ENCODE data around the gene TTC39C.
A peak's percentile ranks its signal among the peaks of the same experiment; 100 is the strongest.
"Not testable (repeated sequence)": the region's sequence is repeated elsewhere in the genome, so short reads cannot be mapped to it uniquely, and the experiment has no call there.

The TTC39C gene

GRCh38 chr18:24138789-24139616, 124.4 kb downstream of the TTC39C start, which contains the start of gene CABYR:
TSS of gene CABYR (plus strand) at chr18:24139062. CDS start at chr18:24143115, 4,053 bp downstream.
- DNase-seq, result peak; percentile 91 to 94

- no peak for DNase-seq
Observed at GRCh38 chr18:24140697-24141096, 126.1 kb downstream of the TTC39C start.

- DNase-seq, result no peak
Observed at GRCh38 chr18:24142376-24142775, 127.8 kb downstream of the TTC39C start.

GRCh38 chr18:24149591-24149990, 135.0 kb downstream of the TTC39C start:
- not testable (repeated sequence) for DNase-seq

- DNase-seq, result no peak
Observed at GRCh38 chr18:24153397-24153796, 138.8 kb downstream of the TTC39C start.

GRCh38 chr18:24157855-24158254, 143.3 kb downstream of the TTC39C start:
- DNase-seq, result no peak

GRCh38 chr18:24160086-24160485, 145.5 kb downstream of the TTC39C start:
- DNase-seq, result no peak

- DNase-seq, result no peak
Observed at GRCh38 chr18:24161304-24161703, 146.8 kb downstream of the TTC39C start.

GRCh38 chr18:24168496-24168895, 153.9 kb downstream of the TTC39C start:
- no peak for DNase-seq

GRCh38 chr18:24170360-24170759, 155.8 kb downstream of the TTC39C start:
- DNase-seq, result no peak

- DNase-seq, result no peak
Observed at GRCh38 chr18:24173997-24174396, 159.4 kb downstream of the TTC39C start.

- peak; percentile 27 to 42 for DNase-seq
Observed at GRCh38 chr18:24176727-24177416, 162.3 kb downstream of the TTC39C start.

- DNase-seq, result no peak
Observed at GRCh38 chr18:24177499-24178133, 163.1 kb downstream of the TTC39C start.

- DNase-seq, result no peak
Observed at GRCh38 chr18:24180048-24180447, 165.5 kb downstream of the TTC39C start.

- DNase-seq, result no peak
Observed at GRCh38 chr18:24181806-24182205, 167.3 kb downstream of the TTC39C start.

Measured in SHP77 (cell line).